Measurements from ENCODE around the gene AKR1B15.

GRCh38 chr7:134574322-134574721, 25.4 kb downstream of the AKR1B15 start:
- no peak for TF ChIP-seq CTCF (IDR thresholded peaks at IDR 0.05)
- TF ChIP-seq ZFX (IDR thresholded peaks at IDR 0.05; ENCODE audit: borderline replicate concordance) = no peak

All from 22Rv1 (cell line).